HG02678 (cell line): Measurements from ENCODE around the gene THSD7B.

Source experiments
- ATAC-seq: cut with Tn5 transposase; IDR thresholded peaks from one replicate; pipeline ENCODE4 v1.9.1; 2021; ENCODE audit warnings: mild to moderate bottlenecking, moderate library complexity; ENCODE audit not compliant: unreplicated experiment

THSD7B gene

GRCh38 chr2:137190411-137191195, 425.3 kb downstream of the THSD7B start:
- no peak for ATAC-seq

GRCh38 chr2:137192366-137193310, 427.3 kb downstream of the THSD7B start:
- no peak for ATAC-seq

GRCh38 chr2:137193401-137193800, 428.1 kb downstream of the THSD7B start:
- no peak for ATAC-seq

- ATAC-seq: no peak
Observed at GRCh38 chr2:137194111-137194510, 428.8 kb downstream of the THSD7B start.

GRCh38 chr2:137199751-137200150, 434.4 kb downstream of the THSD7B start:
- ATAC-seq: no peak

- no peak for ATAC-seq
Observed at GRCh38 chr2:137202318-137202717, 437.0 kb downstream of the THSD7B start.

GRCh38 chr2:137205324-137205723, 440.0 kb downstream of the THSD7B start:
- ATAC-seq: no peak

GRCh38 chr2:137206069-137206468, 440.7 kb downstream of the THSD7B start:
- no peak for ATAC-seq

GRCh38 chr2:137207030-137207429, 441.7 kb downstream of the THSD7B start:
- no peak for ATAC-seq

- no peak for ATAC-seq
Observed at GRCh38 chr2:137208431-137208891, 443.1 kb downstream of the THSD7B start.

GRCh38 chr2:137210039-137210438, 444.7 kb downstream of the THSD7B start:
- ATAC-seq: no peak

GRCh38 chr2:137211761-137212160, 446.4 kb downstream of the THSD7B start:
- no peak for ATAC-seq

GRCh38 chr2:137220438-137220993, 455.2 kb downstream of the THSD7B start:
- no peak for ATAC-seq

GRCh38 chr2:137221797-137222492, 456.6 kb downstream of the THSD7B start:
- ATAC-seq: no peak

- ATAC-seq: no peak
Observed at GRCh38 chr2:137223722-137224121, 458.4 kb downstream of the THSD7B start.

GRCh38 chr2:137228566-137228965, 463.2 kb downstream of the THSD7B start:
- ATAC-seq: no peak

- ATAC-seq: no peak
Observed at GRCh38 chr2:137229834-137230233, 464.5 kb downstream of the THSD7B start.

GRCh38 chr2:137231628-137232027, 466.3 kb downstream of the THSD7B start:
- ATAC-seq: no peak

GRCh38 chr2:137232076-137232475, 466.7 kb downstream of the THSD7B start:
- ATAC-seq: no peak

- ATAC-seq: no peak
Observed at GRCh38 chr2:137233091-137233490, 467.7 kb downstream of the THSD7B start.

GRCh38 chr2:137237055-137237454, 471.7 kb downstream of the THSD7B start:
- ATAC-seq: no peak
